ENCODE data around the gene ZSWIM2.

DNA sequence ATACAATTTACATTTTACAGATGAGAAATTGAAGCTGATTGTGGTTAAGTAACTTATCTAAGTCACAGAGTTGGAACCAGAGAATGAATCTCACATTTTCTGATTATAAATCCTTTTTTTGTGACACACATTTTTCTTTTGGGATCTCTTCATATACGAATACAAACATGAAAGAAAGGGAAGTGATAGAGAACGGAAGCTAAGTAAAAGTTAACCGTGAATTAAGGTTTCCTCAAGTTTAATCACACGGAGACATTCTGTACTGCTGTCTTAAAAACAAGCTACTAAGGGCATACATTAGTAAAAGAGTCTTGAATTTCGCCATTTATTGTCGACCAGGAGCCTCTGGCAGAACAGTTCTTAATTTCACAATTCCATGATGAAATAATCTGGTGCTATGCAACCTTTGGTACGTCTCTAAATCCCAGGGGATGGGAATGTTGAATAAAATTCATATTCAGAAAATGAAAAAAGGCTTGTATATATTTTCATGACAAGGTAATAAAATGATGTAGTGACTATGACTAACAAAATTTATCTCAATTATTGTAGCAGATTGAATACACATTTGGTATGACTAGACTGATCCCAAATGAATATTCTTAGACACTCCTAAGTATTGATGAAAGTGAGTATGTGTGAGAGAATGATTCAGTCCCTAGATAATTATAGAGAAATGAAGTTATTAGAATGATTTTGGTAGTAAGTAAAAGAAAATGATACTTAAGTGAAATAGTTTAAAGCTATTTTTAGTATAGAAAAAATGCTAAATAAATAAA is 40.3 kb upstream of the ZSWIM2 start:
- TF ChIP-seq, protein P1, sequence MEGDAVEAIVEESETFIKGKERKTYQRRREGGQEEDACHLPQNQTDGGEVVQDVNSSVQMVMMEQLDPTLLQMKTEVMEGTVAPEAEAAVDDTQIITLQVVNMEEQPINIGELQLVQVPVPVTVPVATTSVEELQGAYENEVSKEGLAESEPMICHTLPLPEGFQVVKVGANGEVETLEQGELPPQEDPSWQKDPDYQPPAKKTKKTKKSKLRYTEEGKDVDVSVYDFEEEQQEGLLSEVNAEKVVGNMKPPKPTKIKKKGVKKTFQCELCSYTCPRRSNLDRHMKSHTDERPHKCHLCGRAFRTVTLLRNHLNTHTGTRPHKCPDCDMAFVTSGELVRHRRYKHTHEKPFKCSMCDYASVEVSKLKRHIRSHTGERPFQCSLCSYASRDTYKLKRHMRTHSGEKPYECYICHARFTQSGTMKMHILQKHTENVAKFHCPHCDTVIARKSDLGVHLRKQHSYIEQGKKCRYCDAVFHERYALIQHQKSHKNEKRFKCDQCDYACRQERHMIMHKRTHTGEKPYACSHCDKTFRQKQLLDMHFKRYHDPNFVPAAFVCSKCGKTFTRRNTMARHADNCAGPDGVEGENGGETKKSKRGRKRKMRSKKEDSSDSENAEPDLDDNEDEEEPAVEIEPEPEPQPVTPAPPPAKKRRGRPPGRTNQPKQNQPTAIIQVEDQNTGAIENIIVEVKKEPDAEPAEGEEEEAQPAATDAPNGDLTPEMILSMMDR (conservative IDR thresholded peaks at IDR 0.05; ENCODE audit: low read depth in 2 of 2): no peak
- TF ChIP-seq EZH2 (IDR thresholded peaks at IDR 0.05; ENCODE audit: low read depth, unreplicated experiment) (no peak), POLR2AphosphoS5 (IDR thresholded peaks at IDR 0.05; ENCODE audit: low read depth) (no peak), EZH2phosphoT487 (IDR thresholded peaks at IDR 0.05; ENCODE audit: unreplicated experiment) (no peak), ZNF114 (CRISPR knock-in tag; IDR thresholded peaks at IDR 0.05) (no peak), CREB1 (CRISPR knock-in tag; IDR thresholded peaks at IDR 0.05; ENCODE audit: low read depth) (no peak), JUNB (IDR thresholded peaks at IDR 0.05; ENCODE audit: unreplicated experiment) (no peak), ZNF331 (CRISPR knock-in tag; IDR thresholded peaks at IDR 0.05; ENCODE audit: low read depth) (no peak), STAT1 (IDR thresholded peaks at IDR 0.05; ENCODE audit: unreplicated experiment) (no peak)
- TF ChIP-seq, protein P2, sequence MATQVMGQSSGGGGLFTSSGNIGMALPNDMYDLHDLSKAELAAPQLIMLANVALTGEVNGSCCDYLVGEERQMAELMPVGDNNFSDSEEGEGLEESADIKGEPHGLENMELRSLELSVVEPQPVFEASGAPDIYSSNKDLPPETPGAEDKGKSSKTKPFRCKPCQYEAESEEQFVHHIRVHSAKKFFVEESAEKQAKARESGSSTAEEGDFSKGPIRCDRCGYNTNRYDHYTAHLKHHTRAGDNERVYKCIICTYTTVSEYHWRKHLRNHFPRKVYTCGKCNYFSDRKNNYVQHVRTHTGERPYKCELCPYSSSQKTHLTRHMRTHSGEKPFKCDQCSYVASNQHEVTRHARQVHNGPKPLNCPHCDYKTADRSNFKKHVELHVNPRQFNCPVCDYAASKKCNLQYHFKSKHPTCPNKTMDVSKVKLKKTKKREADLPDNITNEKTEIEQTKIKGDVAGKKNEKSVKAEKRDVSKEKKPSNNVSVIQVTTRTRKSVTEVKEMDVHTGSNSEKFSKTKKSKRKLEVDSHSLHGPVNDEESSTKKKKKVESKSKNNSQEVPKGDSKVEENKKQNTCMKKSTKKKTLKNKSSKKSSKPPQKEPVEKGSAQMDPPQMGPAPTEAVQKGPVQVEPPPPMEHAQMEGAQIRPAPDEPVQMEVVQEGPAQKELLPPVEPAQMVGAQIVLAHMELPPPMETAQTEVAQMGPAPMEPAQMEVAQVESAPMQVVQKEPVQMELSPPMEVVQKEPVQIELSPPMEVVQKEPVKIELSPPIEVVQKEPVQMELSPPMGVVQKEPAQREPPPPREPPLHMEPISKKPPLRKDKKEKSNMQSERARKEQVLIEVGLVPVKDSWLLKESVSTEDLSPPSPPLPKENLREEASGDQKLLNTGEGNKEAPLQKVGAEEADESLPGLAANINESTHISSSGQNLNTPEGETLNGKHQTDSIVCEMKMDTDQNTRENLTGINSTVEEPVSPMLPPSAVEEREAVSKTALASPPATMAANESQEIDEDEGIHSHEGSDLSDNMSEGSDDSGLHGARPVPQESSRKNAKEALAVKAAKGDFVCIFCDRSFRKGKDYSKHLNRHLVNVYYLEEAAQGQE (IDR thresholded peaks at IDR 0.05; ENCODE audit: unreplicated experiment): no peak
- TF ChIP-seq, protein P3, sequence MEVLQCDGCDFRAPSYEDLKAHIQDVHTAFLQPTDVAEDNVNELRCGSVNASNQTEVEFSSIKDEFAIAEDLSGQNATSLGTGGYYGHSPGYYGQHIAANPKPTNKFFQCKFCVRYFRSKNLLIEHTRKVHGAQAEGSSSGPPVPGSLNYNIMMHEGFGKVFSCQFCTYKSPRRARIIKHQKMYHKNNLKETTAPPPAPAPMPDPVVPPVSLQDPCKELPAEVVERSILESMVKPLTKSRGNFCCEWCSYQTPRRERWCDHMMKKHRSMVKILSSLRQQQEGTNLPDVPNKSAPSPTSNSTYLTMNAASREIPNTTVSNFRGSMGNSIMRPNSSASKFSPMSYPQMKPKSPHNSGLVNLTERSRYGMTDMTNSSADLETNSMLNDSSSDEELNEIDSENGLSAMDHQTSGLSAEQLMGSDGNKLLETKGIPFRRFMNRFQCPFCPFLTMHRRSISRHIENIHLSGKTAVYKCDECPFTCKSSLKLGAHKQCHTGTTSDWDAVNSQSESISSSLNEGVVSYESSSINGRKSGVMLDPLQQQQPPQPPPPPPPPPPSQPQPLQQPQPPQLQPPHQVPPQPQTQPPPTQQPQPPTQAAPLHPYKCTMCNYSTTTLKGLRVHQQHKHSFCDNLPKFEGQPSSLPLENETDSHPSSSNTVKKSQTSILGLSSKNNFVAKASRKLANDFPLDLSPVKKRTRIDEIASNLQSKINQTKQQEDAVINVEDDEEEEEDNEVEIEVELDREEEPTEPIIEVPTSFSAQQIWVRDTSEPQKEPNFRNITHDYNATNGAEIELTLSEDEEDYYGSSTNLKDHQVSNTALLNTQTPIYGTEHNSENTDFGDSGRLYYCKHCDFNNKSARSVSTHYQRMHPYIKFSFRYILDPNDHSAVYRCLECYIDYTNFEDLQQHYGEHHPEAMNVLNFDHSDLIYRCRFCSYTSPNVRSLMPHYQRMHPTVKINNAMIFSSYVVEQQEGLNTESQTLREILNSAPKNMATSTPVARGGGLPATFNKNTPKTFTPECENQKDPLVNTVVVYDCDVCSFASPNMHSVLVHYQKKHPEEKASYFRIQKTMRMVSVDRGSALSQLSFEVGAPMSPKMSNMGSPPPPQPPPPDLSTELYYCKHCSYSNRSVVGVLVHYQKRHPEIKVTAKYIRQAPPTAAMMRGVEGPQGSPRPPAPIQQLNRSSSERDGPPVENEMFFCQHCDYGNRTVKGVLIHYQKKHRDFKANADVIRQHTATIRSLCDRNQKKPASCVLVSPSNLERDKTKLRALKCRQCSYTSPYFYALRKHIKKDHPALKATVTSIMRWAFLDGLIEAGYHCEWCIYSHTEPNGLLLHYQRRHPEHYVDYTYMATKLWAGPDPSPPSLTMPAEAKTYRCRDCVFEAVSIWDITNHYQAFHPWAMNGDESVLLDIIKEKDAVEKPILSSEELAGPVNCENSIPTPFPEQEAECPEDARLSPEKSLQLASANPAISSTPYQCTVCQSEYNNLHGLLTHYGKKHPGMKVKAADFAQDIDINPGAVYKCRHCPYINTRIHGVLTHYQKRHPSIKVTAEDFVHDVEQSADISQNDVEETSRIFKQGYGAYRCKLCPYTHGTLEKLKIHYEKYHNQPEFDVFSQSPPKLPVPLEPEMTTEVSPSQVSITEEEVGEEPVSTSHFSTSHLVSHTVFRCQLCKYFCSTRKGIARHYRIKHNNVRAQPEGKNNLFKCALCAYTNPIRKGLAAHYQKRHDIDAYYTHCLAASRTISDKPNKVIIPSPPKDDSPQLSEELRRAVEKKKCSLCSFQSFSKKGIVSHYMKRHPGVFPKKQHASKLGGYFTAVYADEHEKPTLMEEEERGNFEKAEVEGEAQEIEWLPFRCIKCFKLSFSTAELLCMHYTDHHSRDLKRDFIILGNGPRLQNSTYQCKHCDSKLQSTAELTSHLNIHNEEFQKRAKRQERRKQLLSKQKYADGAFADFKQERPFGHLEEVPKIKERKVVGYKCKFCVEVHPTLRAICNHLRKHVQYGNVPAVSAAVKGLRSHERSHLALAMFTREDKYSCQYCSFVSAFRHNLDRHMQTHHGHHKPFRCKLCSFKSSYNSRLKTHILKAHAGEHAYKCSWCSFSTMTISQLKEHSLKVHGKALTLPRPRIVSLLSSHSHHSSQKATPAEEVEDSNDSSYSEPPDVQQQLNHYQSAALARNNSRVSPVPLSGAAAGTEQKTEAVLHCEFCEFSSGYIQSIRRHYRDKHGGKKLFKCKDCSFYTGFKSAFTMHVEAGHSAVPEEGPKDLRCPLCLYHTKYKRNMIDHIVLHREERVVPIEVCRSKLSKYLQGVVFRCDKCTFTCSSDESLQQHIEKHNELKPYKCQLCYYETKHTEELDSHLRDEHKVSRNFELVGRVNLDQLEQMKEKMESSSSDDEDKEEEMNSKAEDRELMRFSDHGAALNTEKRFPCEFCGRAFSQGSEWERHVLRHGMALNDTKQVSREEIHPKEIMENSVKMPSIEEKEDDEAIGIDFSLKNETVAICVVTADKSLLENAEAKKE (CRISPR knock-in tag; IDR thresholded peaks at IDR 0.05): no peak
- TF ChIP-seq, protein P4, sequence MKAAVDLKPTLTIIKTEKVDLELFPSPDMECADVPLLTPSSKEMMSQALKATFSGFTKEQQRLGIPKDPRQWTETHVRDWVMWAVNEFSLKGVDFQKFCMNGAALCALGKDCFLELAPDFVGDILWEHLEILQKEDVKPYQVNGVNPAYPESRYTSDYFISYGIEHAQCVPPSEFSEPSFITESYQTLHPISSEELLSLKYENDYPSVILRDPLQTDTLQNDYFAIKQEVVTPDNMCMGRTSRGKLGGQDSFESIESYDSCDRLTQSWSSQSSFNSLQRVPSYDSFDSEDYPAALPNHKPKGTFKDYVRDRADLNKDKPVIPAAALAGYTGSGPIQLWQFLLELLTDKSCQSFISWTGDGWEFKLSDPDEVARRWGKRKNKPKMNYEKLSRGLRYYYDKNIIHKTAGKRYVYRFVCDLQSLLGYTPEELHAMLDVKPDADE (IDR thresholded peaks at IDR 0.05): no peak
